ENCODE measurements around the gene WDFY4. TPM values are rescaled to one million over a fixed set of nuclear protein-coding genes. Genes with fewer than 3 reads are reported as not detected.

WDFY4 gene
- total and polyA plus RNA-seq, 2 experiments from 2014 or later, result 0.14 TPM; not detected in 1

GRCh38 chr10:48740988-48741387, 56.3 kb downstream of the WDFY4 start (continued):
- TF ChIP-seq JUNB (IDR thresholded peaks at IDR 0.05; ENCODE audit: unreplicated experiment) (no peak), ZNF331 (CRISPR knock-in tag; IDR thresholded peaks at IDR 0.05; ENCODE audit: low read depth) (no peak), REST (IDR thresholded peaks at IDR 0.05; ENCODE audit: unreplicated experiment) (no peak), NANOG (IDR thresholded peaks at IDR 0.05; ENCODE audit: borderline replicate concordance) (no peak), ZNF114 (CRISPR knock-in tag; IDR thresholded peaks at IDR 0.05) (no peak)

- Histone ChIP-seq H3K4me3 (no peak overlapping the region), H3K79me2 (replicated peaks; ENCODE audit: insufficient read depth) (no peaks in the 10 kb centered on the region), H4K20me1 (replicated peaks; ENCODE audit: insufficient read depth) (no peaks in the 10 kb centered on the region), H3K27me3 (ENCODE audit: insufficient read depth) (no peaks in the 10 kb centered on the region), H3K36me3 (ENCODE audit: insufficient read depth) (no peaks in the 10 kb centered on the region), H3F3A (replicated peaks; ENCODE audit: low read depth) (no peaks in the 10 kb centered on the region), H2AFZ (no peak overlapping the region), H3K9me2 (ENCODE audit: insufficient read depth) (no peaks in the 10 kb centered on the region), H3K27ac (ENCODE audit: low read depth) (no peak overlapping the region), H3K4me2 (no peak overlapping the region), H3K4me1 (ENCODE audit: insufficient read depth) (no peaks in the 10 kb centered on the region; the same call in 1 of the 2 replicates)
- H3K9me3 Mint-ChIP-seq, result no peaks in the 10 kb centered on the region
- ATAC-seq (no peak), DNase-seq (ENCODE audit: low spot score) (no peak)
- no peak for TF ChIP-seq STAT1 (IDR thresholded peaks at IDR 0.05; ENCODE audit: unreplicated experiment)
- no peak for TF ChIP-seq ZNF331 (CRISPR knock-in tag; IDR thresholded peaks at IDR 0.05; ENCODE audit: low read depth)
- TF ChIP-seq CREB1 (CRISPR knock-in tag; IDR thresholded peaks at IDR 0.05; ENCODE audit: low read depth), result no peak
- TF ChIP-seq ZNF114 (CRISPR knock-in tag; IDR thresholded peaks at IDR 0.05), result no peak
- no peak for TF ChIP-seq ZNF462 (CRISPR knock-in tag; IDR thresholded peaks at IDR 0.05)
- no peak for TF ChIP-seq EZH2 (IDR thresholded peaks at IDR 0.05; ENCODE audit: low read depth, unreplicated experiment)
- no peak for TF ChIP-seq CTCF (conservative IDR thresholded peaks at IDR 0.05; ENCODE audit: low read depth in 2 of 2)
- TF ChIP-seq ETS1 (IDR thresholded peaks at IDR 0.05), result no peak
- peaks cover 4% of the 10 kb centered on the region; the same call in 1 of the 3 replicates for H3K4me1 Mint-ChIP-seq
- H3K27ac Mint-ChIP-seq, result no peak overlapping the region
- no peak overlapping the region for H3K4me3 Mint-ChIP-seq
- H3K36me3 Mint-ChIP-seq (ENCODE audit: low read depth), result no peaks in the 10 kb centered on the region
- peaks cover 5% of the 10 kb centered on the region for H3K27me3 Mint-ChIP-seq (ENCODE audit: insufficient read depth, low read depth, poor library complexity)
These were observed 58.5 kb downstream of the WDFY4 start for GRCh38 chr10:48742891-48743860.
